Measurements from ENCODE around the gene IKBKE.

Gene IKBKE

GRCh38 chr1:206514813-206515387 is 44.6 kb downstream of the IKBKE start:
- DNase-seq = no peak

GRCh38 chr1:206516728-206516990 is 46.4 kb downstream of the IKBKE start:
- DNase-seq = no peak

GRCh38 chr1:206517784-206518183 is 47.5 kb downstream of the IKBKE start:
- DNase-seq = no peak

GRCh38 chr1:206518206-206518605 is 47.9 kb downstream of the IKBKE start:
- no peak for DNase-seq

GRCh38 chr1:206518743-206519142 is 48.5 kb downstream of the IKBKE start:
- no peak for DNase-seq

- no peak for DNase-seq
Observed at GRCh38 chr1:206521127-206521526, 50.9 kb downstream of the IKBKE start.

- no peak for DNase-seq
Observed at GRCh38 chr1:206521694-206522402, 51.6 kb downstream of the IKBKE start.

- no peak for DNase-seq
Observed at GRCh38 chr1:206524739-206525364, 54.6 kb downstream of the IKBKE start.

GRCh38 chr1:206526064-206526911 is 56.0 kb downstream of the IKBKE start:
- no peak for DNase-seq

GRCh38 chr1:206529425-206529824 is 59.1 kb downstream of the IKBKE start:
- DNase-seq = no peak

- no peak for DNase-seq
Observed at GRCh38 chr1:206532368-206532767, 62.1 kb downstream of the IKBKE start.

GRCh38 chr1:206534552-206534951 is 64.3 kb downstream of the IKBKE start:
- no peak for DNase-seq

GRCh38 chr1:206535853-206536188 is 65.5 kb downstream of the IKBKE start:
- no peak for DNase-seq

- DNase-seq = no peak
Observed at GRCh38 chr1:206537141-206537540, 66.9 kb downstream of the IKBKE start.

- no peak for DNase-seq
Observed at GRCh38 chr1:206538086-206538770, 68.0 kb downstream of the IKBKE start.

GRCh38 chr1:206538901-206539640 is 68.8 kb downstream of the IKBKE start:
- no peak for DNase-seq

GRCh38 chr1:206540044-206540780 is 69.9 kb downstream of the IKBKE start:
- DNase-seq = peak in 1 of 2 donors; percentile 38

- no peak for DNase-seq
Observed at GRCh38 chr1:206541236-206541833, 71.1 kb downstream of the IKBKE start.

- peak in 1 of 2 donors; percentile 39 for DNase-seq
Observed at GRCh38 chr1:206544562-206545257, 74.4 kb downstream of the IKBKE start.

GRCh38 chr1:206545351-206545750 is 75.1 kb downstream of the IKBKE start:
- DNase-seq = no peak

Measured in hippocampal formation (tissue), 2 donors.